ENCODE data around the gene RFC4.

The RFC4 gene

DNA sequence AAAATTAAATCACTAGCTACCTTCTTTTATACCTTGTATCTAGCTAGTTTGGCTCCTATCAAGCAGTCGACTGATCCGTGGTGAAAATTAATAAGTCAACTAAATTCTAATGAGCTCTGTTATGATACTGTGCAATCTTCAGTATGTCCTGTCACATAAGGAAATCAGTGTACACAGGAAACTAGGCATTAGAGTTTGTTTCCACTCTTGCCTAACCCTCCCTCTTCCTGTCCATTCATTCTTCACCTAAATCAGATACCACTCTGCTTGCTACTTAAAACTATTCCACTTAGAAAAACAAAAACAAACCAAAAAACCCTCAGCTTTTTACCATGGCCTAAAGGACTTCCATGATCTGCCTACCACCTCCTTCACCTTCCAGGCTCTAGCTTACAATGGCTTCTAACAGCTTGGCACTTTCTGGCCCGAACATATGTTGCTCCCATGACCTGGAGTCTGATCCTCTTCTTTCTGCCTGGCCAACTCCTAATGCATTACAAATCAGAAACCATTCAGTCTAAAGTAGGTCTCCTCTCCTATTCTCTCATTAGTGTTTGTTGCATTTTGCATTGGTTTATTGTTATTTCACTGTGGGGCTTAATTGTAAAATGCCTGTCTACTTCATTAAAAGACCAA, 7.9 kb downstream of the RFC4 start:
- no peaks in the 10 kb centered on the region for H3K4me1 ChIP-seq (ENCODE audit: insufficient read depth, low read length)
- peaks cover 93% of the 10 kb centered on the region for H3K36me3 ChIP-seq (ENCODE audit: insufficient read depth, low read depth, low read length)
- H3K4me3 ChIP-seq (ENCODE audit: low read length), result no peak overlapping the region
- no peaks in the 10 kb centered on the region for H3K27me3 ChIP-seq (ENCODE audit: insufficient read depth, low read length)
- no peak overlapping the region for H3K27ac ChIP-seq (ENCODE audit: low read length)
- H3K9me3 ChIP-seq (ENCODE audit: insufficient read depth, low read depth, low read length), result no peaks in the 10 kb centered on the region
- H3K9ac ChIP-seq (ENCODE audit: low read depth, low read length), result no peak overlapping the region

DNA sequence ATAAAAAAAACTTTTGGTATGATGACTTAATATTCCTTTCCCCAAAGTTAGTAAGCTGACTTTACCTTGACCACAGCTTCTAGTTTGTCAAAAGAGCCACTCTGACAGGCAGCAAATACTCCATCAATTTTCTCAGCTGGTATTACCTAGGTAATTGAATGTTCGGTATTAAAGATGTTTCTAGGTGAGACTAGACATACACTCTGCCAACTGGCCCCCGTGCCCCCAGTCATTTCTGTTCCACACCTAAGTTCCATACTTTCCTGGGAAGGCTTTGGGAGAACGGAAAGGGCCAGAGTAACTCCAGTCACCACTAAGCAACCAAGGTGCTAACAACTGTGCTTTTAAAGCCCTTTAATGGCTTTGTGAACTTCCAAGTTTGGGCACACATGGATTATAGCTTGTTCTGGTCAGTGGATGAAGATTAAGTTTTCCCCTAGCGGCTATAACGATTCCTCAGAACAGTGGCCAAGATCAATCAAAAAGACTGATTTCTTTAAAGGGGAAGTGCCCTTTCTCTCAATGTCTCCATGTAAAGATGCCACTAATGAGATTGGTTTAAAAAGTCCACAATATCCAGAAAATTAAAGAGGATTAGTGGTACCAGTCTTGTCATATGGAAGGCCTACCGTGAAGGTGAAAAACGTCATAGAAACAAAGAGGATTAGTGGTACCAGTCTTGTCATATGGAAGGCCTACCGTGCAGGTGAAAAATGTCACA, 15.9 kb downstream of the RFC4 start:
- peaks cover 99% of the 10 kb centered on the region for H3K36me3 ChIP-seq (ENCODE audit: insufficient read depth, low read depth, low read length)
- no peak overlapping the region for H3K4me3 ChIP-seq (ENCODE audit: low read length)
- no peaks in the 10 kb centered on the region for H3K27me3 ChIP-seq (ENCODE audit: insufficient read depth, low read length)
- no peak overlapping the region for H3K27ac ChIP-seq (ENCODE audit: low read length)
- H3K9me3 ChIP-seq (ENCODE audit: insufficient read depth, low read depth, low read length), result no peaks in the 10 kb centered on the region
- 0 out of 2 replicates have a peak, but pooled peaks cover 3% of the 10 kb centered on the region for H3K4me1 ChIP-seq (ENCODE audit: insufficient read depth, low read length)
- no peak overlapping the region for H3K9ac ChIP-seq (ENCODE audit: low read depth, low read length)

DNA sequence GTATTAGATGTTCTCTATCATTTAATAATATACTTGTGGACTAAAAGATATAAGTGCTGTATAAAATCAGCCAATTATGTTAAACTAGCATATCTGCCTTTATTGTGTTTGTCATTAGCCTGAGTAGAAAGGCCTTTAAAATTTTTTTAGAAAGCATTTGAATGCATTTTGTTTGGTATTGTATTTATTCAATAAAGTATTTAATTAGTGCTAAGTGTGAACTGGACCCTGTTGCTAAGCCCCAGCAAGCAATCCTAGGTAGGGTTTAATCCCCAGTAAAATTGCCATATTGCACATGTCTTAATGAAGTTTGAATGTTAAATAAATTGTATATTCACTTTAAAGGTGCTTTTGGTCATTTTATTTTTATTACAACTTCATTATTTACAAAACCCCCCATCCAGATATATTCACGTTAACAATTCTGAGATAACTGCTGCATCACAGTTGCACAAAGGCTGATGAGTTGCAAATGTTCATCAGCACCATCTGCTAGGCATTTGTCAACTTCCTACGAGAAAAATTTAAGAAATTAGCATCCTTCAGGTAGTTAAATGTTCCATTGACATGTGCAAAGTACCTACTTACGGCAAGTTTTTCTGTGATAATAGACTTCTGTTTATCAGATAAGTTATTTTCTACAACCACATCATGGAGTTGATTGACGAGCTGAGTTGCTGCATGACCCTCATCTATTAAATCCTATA, 16.6 kb downstream of the RFC4 start:
- Histone ChIP-seq H3K4me3 (ENCODE audit: low read length) (no peak overlapping the region), H3K27me3 (ENCODE audit: insufficient read depth, low read length) (no peaks in the 10 kb centered on the region), H3K9me3 (ENCODE audit: insufficient read depth, low read depth, low read length) (no peaks in the 10 kb centered on the region), H3K9ac (ENCODE audit: low read depth, low read length) (no peak overlapping the region), H3K27ac (ENCODE audit: low read length) (no peak overlapping the region), H3K4me1 (ENCODE audit: insufficient read depth, low read length) (0 out of 2 replicates have a peak, but pooled peaks cover 3% of the 10 kb centered on the region), H3K36me3 (ENCODE audit: insufficient read depth, low read depth, low read length) (peaks cover 99% of the 10 kb centered on the region)

DNA sequence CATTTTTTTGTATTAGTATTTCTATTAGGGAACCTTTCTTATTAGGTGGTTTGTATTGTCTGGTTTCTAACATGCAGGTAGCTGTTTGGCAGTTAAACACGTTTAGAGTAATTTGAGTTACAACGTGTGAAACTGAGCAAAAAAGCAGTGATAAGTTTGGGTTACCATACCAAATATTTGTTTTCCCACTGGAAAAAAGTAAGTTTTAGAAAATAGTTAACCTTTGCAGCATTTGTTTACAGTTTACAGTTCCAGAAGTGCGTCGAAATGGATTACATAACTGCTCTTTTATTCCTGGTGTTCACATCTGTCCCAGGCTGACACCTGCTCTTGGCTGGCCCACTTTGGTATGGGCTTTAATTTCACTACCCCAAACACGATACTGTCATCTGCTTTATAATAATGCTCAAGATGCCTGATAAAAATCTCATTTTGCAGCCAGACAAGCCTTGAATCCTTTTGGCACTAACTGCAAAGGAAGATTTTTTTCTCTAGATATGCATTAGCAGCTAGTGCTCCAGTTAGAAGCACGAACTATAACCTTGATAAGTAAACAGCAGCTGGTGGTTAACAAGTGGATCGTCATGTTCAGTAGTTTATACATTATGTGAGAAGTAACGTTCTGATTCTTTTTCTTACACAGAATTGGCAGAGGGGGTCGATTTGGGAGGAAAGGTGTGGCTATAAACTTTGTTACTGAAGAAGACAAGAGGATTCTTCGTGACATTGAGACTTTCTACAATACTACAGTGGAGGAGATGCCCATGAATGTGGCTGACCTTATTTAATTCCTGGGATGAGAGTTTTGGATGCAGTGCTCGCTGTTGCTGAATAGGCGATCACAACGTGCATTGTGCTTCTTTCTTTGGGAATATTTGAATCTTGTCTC, 17.6 kb downstream of the RFC4 start:
- Histone ChIP-seq H3K9me3 (ENCODE audit: insufficient read depth, low read depth, low read length) (peaks cover 4% of the 10 kb centered on the region; the same call in 1 of the 2 replicates), H3K4me1 (ENCODE audit: insufficient read depth, low read length) (0 out of 2 replicates have a peak, but pooled peaks cover 3% of the 10 kb centered on the region), H3K36me3 (ENCODE audit: insufficient read depth, low read depth, low read length) (peaks cover 99% of the 10 kb centered on the region), H3K27me3 (ENCODE audit: insufficient read depth, low read length) (no peaks in the 10 kb centered on the region), H3K9ac (ENCODE audit: low read depth, low read length) (no peak overlapping the region), H3K4me3 (ENCODE audit: low read length) (no peak overlapping the region), H3K27ac (ENCODE audit: low read length) (no peak overlapping the region)

DNA sequence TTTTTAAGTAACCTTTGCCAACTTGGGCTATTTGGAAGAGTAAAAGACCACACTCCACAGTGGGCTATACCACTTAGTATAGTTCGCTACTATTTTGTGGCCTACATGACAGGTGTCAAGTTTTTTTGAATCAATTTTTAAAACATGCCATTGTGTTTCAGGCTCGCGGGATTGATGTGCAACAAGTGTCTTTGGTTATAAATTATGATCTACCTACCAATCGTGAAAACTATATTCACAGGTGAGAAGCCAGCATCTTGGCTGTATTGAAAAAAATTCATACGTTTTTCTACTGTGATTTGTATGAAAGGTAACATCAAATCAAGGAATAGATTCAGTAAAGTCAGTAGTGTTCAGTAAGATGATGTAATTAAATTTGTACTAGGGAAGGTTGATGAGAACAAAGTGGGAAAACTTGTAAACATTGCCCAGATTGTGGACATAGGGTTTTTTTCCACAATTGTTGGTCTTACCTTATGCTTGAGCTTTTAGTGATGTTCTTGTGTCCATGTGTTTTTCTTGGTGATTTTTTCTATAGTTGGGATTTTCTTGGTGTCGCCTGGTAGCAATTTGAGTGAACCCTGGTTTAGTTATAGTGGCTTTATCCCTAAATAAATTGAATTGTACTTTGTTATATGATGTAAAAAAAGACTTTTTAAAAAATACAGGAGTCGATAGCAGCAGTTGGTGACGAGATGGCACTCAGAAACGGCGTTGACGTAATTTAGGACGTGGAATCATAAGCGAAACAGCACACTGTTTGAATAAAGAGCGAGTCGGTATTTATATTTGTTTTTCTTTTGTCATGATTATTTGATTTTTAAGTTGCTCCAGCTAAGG, 18.4 kb downstream of the RFC4 start:
- Histone ChIP-seq H3K27ac (ENCODE audit: low read length) (no peak overlapping the region), H3K27me3 (ENCODE audit: insufficient read depth, low read length) (no peaks in the 10 kb centered on the region), H3K9me3 (ENCODE audit: insufficient read depth, low read depth, low read length) (peaks cover 4% of the 10 kb centered on the region; the same call in 1 of the 2 replicates), H3K4me3 (ENCODE audit: low read length) (peak overlapping the region; percentile 99; the same call in 1 of the 2 replicates), H3K36me3 (ENCODE audit: insufficient read depth, low read depth, low read length) (peaks cover 94% of the 10 kb centered on the region), H3K4me1 (ENCODE audit: insufficient read depth, low read length) (0 out of 2 replicates have a peak, but pooled peaks cover 3% of the 10 kb centered on the region), H3K9ac (ENCODE audit: low read depth, low read length) (peak overlapping the region; percentile 100; the same call in 1 of the 2 replicates)

DNA sequence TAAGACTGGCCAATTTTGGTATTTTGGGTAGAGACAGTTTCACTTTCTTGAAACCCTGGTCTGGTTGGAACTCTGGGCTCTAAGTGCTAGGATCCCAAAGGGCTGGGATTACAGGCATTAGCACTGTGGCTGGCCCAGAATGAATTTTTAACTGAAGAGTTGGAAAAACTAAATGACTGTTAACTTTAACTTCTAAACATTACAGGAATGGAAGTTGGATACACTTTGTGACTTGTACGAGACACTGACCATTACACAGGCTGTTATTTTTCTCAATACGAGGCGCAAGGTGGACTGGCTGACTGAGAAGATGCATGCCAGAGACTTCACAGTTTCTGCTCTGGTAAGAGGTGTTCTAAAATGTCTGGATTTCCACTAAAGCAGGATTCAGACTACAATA, 19.4 kb downstream of the RFC4 start:
- no peaks in the 10 kb centered on the region for H3K27me3 ChIP-seq (ENCODE audit: insufficient read depth, low read length)
- H3K27ac ChIP-seq (ENCODE audit: low read length), result no peak overlapping the region
- H3K4me1 ChIP-seq (ENCODE audit: insufficient read depth, low read length), result 0 out of 2 replicates have a peak, but pooled peaks cover 3% of the 10 kb centered on the region
- peaks cover 4% of the 10 kb centered on the region; the same call in 1 of the 2 replicates for H3K9me3 ChIP-seq (ENCODE audit: insufficient read depth, low read depth, low read length)
- H3K36me3 ChIP-seq (ENCODE audit: insufficient read depth, low read depth, low read length), result peaks cover 84% of the 10 kb centered on the region
- peak overlapping the region; percentile 99; the same call in 1 of the 2 replicates for H3K4me3 ChIP-seq (ENCODE audit: low read length)
- peak overlapping the region; percentile 100 for H3K9ac ChIP-seq (ENCODE audit: low read depth, low read length)

DNA sequence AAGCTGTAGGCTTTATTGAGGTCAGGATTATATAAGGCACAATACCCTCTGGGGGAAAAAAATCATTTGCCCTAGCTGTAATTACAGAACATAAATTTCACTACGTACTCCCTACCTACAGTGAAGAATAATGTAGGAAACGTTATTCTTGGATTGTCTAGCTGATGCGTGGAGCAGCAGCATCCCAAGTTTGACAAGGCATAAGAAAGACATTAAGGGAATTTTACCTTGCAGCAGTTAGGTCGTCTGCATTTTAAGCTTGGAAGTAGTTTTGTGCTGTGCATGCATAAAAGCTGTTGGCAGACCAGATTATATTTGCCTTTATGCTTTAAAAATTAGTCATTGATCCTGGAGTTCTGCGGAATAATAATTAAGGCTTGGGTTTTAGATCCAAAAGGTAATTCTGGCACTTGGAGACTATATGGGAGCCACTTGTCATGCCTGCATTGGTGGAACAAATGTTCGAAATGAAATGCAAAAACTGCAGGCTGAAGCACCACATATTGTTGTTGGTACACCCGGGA, 20.7 kb downstream of the RFC4 start:
- H3K9me3 ChIP-seq (ENCODE audit: insufficient read depth, low read depth, low read length), result peaks cover 4% of the 10 kb centered on the region; the same call in 1 of the 2 replicates
- 0 out of 2 replicates have a peak, but pooled peaks cover 8% of the 10 kb centered on the region for H3K4me1 ChIP-seq (ENCODE audit: insufficient read depth, low read length)
- peak overlapping the region; percentile 100 for H3K9ac ChIP-seq (ENCODE audit: low read depth, low read length)
- no peaks in the 10 kb centered on the region for H3K27me3 ChIP-seq (ENCODE audit: insufficient read depth, low read length)
- H3K4me3 ChIP-seq (ENCODE audit: low read length), result peak overlapping the region; percentile 99
- peaks cover 71% of the 10 kb centered on the region for H3K36me3 ChIP-seq (ENCODE audit: insufficient read depth, low read depth, low read length)
- no peak overlapping the region for H3K27ac ChIP-seq (ENCODE audit: low read length)

DNA sequence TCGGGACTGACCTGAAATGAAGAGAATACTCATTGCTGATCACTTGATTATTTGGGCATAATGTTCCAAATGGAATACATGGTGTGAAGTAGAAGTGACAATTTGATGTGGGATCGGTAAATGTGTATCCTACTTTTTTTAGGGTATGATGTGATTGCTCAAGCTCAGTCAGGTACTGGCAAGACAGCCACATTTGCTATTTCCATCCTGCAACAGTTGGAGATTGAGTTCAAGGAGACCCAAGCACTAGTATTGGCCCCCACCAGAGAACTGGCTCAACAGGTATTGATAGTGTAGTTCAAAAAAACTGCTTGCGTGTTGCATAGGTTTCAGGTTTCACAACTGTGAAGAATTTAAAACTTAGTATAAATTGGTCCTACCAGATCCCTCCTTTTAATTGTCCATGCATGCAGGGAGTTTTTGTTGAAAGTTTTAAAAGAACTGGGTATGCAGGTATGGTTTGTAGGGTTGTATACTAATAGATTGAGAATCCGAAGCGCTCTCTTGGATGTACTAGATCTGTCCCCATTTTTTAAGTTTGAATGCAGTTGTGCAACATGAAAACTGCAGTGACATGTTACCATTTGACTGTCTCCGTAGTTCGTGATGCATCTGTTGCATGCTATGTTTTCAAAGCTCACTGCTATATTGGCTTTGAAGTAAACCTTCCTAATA, 21.3 kb downstream of the RFC4 start:
- Histone ChIP-seq H3K9ac (ENCODE audit: low read depth, low read length) (peak overlapping the region; percentile 100), H3K4me3 (ENCODE audit: low read length) (peak overlapping the region; percentile 99), H3K27ac (ENCODE audit: low read length) (no peak overlapping the region), H3K27me3 (ENCODE audit: insufficient read depth, low read length) (no peaks in the 10 kb centered on the region), H3K9me3 (ENCODE audit: insufficient read depth, low read depth, low read length) (peaks cover 4% of the 10 kb centered on the region; the same call in 1 of the 2 replicates), H3K36me3 (ENCODE audit: insufficient read depth, low read depth, low read length) (peaks cover 65% of the 10 kb centered on the region), H3K4me1 (ENCODE audit: insufficient read depth, low read length) (0 out of 2 replicates have a peak, but pooled peaks cover 8% of the 10 kb centered on the region)

DNA sequence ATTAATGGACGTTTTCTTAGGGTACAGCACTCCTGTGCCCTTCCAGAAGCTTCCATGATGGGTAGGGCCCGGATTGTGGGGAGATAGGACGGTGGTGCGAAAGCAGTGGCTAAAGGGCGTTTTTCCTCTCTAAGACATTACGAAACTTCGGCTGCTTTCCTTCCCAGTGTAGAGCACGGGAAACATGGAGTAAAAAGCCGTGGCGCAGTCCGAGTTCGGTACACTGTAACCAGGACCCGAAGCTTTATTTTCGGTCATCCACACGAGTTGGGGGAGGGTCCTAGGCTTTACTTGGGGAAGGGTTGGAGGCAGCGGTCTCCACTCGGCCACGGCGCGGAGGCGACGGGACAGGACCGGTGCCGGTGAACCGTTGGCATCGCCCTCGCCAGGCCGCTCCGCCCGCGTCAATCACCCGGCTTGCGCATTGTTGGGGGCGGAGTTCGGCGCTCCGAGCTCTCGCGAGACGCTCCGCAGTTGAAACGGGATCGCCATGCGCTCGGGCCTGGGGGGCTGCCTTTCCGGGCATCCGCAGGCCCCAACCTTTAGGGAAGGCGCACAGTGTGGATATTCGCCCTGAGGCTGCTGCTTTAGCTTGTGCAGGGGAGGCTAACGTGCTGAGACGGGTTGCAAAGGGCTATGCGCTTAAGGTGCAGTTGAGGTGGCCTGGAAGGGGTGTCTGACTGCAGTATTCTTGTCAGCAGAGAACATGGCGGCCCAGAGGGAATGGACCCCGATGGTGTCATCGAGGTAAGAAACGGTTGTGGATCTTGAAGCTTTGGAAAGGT, 22.4 kb downstream of the RFC4 start:
- peaks cover 54% of the 10 kb centered on the region for H3K36me3 ChIP-seq (ENCODE audit: insufficient read depth, low read depth, low read length)
- peak overlapping the region; percentile 99 for H3K27ac ChIP-seq (ENCODE audit: low read length)
- H3K9me3 ChIP-seq (ENCODE audit: insufficient read depth, low read depth, low read length), result peaks cover 4% of the 10 kb centered on the region; the same call in 1 of the 2 replicates
- peak overlapping the region; percentile 100 for H3K9ac ChIP-seq (ENCODE audit: low read depth, low read length)
- H3K4me1 ChIP-seq (ENCODE audit: insufficient read depth, low read length), result 0 out of 2 replicates have a peak, but pooled peaks cover 8% of the 10 kb centered on the region
- peak overlapping the region; percentile 99 for H3K4me3 ChIP-seq (ENCODE audit: low read length)
- H3K27me3 ChIP-seq (ENCODE audit: insufficient read depth, low read length), result no peaks in the 10 kb centered on the region
